ENCODE data around the gene CARMIL3. TPM values are rescaled to one million over a fixed set of nuclear protein-coding genes. Genes with fewer than 3 reads are reported as not detected.

CARMIL3 gene
- total and polyA plus RNA-seq, 4 experiments from 2014 or later = 0.15 to 0.22 TPM; not detected in 2

GRCh38 chr14:24066496-24067132 is 14.8 kb downstream of the CARMIL3 start:
- Mint-ChIP-seq H3K4me3 (no peak overlapping the region), H3K27me3 (peaks cover 7 to 14% of the 10 kb centered on the region in 2 donors), H3K4me1 (peaks cover 0 to 2% (median 0%) of the 10 kb centered on the region in 4 donors), H3K27ac (peak overlapping the region in 1 of 7 donors; percentile 35), H3K9me3 (peaks cover 0 to 2% (median 0%) of the 10 kb centered on the region in 8 donors), H3K36me3 (no peaks in the 10 kb centered on the region)
- intact Hi-C loops (cut with micrococcal nuclease) = no loop called here
- Histone ChIP-seq H3K36me3 (ENCODE audit: insufficient read depth, low read length) (no peaks in the 10 kb centered on the region), H3K4me3 (ENCODE audit: low read length in 2 of 2) (no peak overlapping the region), H3K27ac (ENCODE audit: low read depth, low read length) (no peak overlapping the region), H3K4me1 (ENCODE audit: insufficient read depth, low read length) (no peaks in the 10 kb centered on the region), H3K9me3 (ENCODE audit: control insufficient read depth in 1 of 2, low read length in 2 of 2) (no peaks in the 10 kb centered on the region), H3K27me3 (ENCODE audit: insufficient read depth, low read length) (no peaks in the 10 kb centered on the region)
- ChIA-PET POLR2A (ENCODE audit: partially characterized antibody) (interaction anchor here (1.3 kb wide), 1 partner anchor 15 kb away, joined by 6 read pairs; no protein-coding TSS in a partner anchor), CTCF (ENCODE audit: partially characterized antibody) (interaction anchor here (1.1 to 17.4 kb wide), 4 partner anchors 8 to 42 kb away, joined by 3 to 475 read pairs (median 5); partner anchors contain the start of gene PCK2)
- DNase-seq = no peak

- Histone ChIP-seq H3K4me3 (ENCODE audit: low read length in 2 of 2) (no peak overlapping the region), H3K4me1 (ENCODE audit: insufficient read depth, low read length) (no peaks in the 10 kb centered on the region), H3K27ac (ENCODE audit: low read depth, low read length) (no peak overlapping the region), H3K36me3 (ENCODE audit: insufficient read depth, low read length) (no peaks in the 10 kb centered on the region), H3K9me3 (ENCODE audit: control insufficient read depth in 1 of 2, low read length in 2 of 2) (no peaks in the 10 kb centered on the region), H3K27me3 (ENCODE audit: insufficient read depth, low read length) (no peaks in the 10 kb centered on the region)
- Mint-ChIP-seq H3K27ac (no peak overlapping the region), H3K27me3 (peaks cover 7 to 14% of the 10 kb centered on the region in 2 donors), H3K36me3 (no peaks in the 10 kb centered on the region), H3K4me3 (no peak overlapping the region), H3K9me3 (peaks cover 0 to 2% (median 0%) of the 10 kb centered on the region in 8 donors), H3K4me1 (peaks cover 0 to 2% (median 0%) of the 10 kb centered on the region in 4 donors)
- ChIA-PET POLR2A (ENCODE audit: partially characterized antibody) (no interaction called here), CTCF (ENCODE audit: partially characterized antibody) (interaction anchor here (1.1 to 17.4 kb wide), 5 partner anchors 9 to 41 kb away, joined by 3 to 475 read pairs (median 4); partner anchors contain the start of gene PCK2)
- no peak for DNase-seq
- intact Hi-C loops (cut with micrococcal nuclease) = no loop called here
Observed at GRCh38 chr14:24067133-24068082, 15.6 kb downstream of the CARMIL3 start.

- no peaks in the 10 kb centered on the region for H3K36me3 Mint-ChIP-seq
- H3K4me3 Mint-ChIP-seq = no peak overlapping the region
- POLR2A ChIA-PET (ENCODE audit: partially characterized antibody) = interaction anchor here (0.9 kb wide), 1 partner anchor 12 kb away, joined by 3 read pairs; no protein-coding TSS in a partner anchor
- no peaks in the 10 kb centered on the region for H3K9me3 ChIP-seq (ENCODE audit: control insufficient read depth in 1 of 2, low read length in 2 of 2)
- no peaks in the 10 kb centered on the region for H3K4me1 ChIP-seq (ENCODE audit: insufficient read depth, low read length)
- CTCF ChIA-PET (ENCODE audit: partially characterized antibody) = interaction anchor here (1.1 to 2.1 kb wide), 3 partner anchors 11 to 21 kb away, joined by 4 to 8 read pairs (median 6); no protein-coding TSS in a partner anchor
- H3K27ac ChIP-seq (ENCODE audit: low read depth, low read length) = no peak overlapping the region
- H3K36me3 ChIP-seq (ENCODE audit: insufficient read depth, low read length) = no peaks in the 10 kb centered on the region
- intact Hi-C loops (cut with micrococcal nuclease) = no loop called here
- no peak for DNase-seq
- H3K4me1 Mint-ChIP-seq = peaks cover 0 to 2% (median 0%) of the 10 kb centered on the region in 4 donors
- H3K27me3 Mint-ChIP-seq = peaks cover 7 to 14% of the 10 kb centered on the region in 2 donors
- H3K27ac Mint-ChIP-seq = no peak overlapping the region
- H3K27me3 ChIP-seq (ENCODE audit: insufficient read depth, low read length) = no peaks in the 10 kb centered on the region
- no peaks in the 10 kb centered on the region for H3K9me3 Mint-ChIP-seq
- H3K4me3 ChIP-seq (ENCODE audit: low read length in 2 of 2) = no peak overlapping the region
Observed at GRCh38 chr14:24068711-24069410, 17.1 kb downstream of the CARMIL3 start.

- H3K4me3 Mint-ChIP-seq = no peak overlapping the region
- H3K36me3 Mint-ChIP-seq = no peaks in the 10 kb centered on the region
- no peaks in the 10 kb centered on the region for H3K9me3 ChIP-seq (ENCODE audit: control insufficient read depth in 1 of 2, low read length in 2 of 2)
- H3K9me3 Mint-ChIP-seq = no peaks in the 10 kb centered on the region
- H3K27me3 ChIP-seq (ENCODE audit: insufficient read depth, low read length) = no peaks in the 10 kb centered on the region
- DNase-seq = no peak
- H3K4me3 ChIP-seq (ENCODE audit: low read length in 2 of 2) = no peak overlapping the region
- H3K36me3 ChIP-seq (ENCODE audit: insufficient read depth, low read length) = no peaks in the 10 kb centered on the region
- H3K27ac Mint-ChIP-seq = no peak overlapping the region
- ChIA-PET POLR2A (ENCODE audit: partially characterized antibody) (interaction anchor here (0.9 kb wide), 1 partner anchor 11 kb away, joined by 3 read pairs; no protein-coding TSS in a partner anchor), CTCF (ENCODE audit: partially characterized antibody) (interaction anchor here (1.6 to 2.1 kb wide), 3 partner anchors 11 to 39 kb away, joined by 6 to 8 read pairs (median 8); no protein-coding TSS in a partner anchor)
- intact Hi-C loops (cut with micrococcal nuclease) = no loop called here
- H3K27ac ChIP-seq (ENCODE audit: low read depth, low read length) = no peak overlapping the region
- H3K4me1 ChIP-seq (ENCODE audit: insufficient read depth, low read length) = no peaks in the 10 kb centered on the region
- peaks cover 0 to 2% (median 0%) of the 10 kb centered on the region in 4 donors for H3K4me1 Mint-ChIP-seq
- peaks cover 7 to 14% of the 10 kb centered on the region in 2 donors for H3K27me3 Mint-ChIP-seq
Observed at GRCh38 chr14:24069411-24069735, 17.6 kb downstream of the CARMIL3 start.

- Histone ChIP-seq H3K9me3 (ENCODE audit: control insufficient read depth in 1 of 2, low read length in 2 of 2) (no peaks in the 10 kb centered on the region), H3K4me3 (ENCODE audit: low read length in 2 of 2) (no peak overlapping the region), H3K36me3 (ENCODE audit: insufficient read depth, low read length) (no peaks in the 10 kb centered on the region), H3K27me3 (ENCODE audit: insufficient read depth, low read length) (no peaks in the 10 kb centered on the region), H3K27ac (ENCODE audit: low read depth, low read length) (no peak overlapping the region), H3K4me1 (ENCODE audit: insufficient read depth, low read length) (no peaks in the 10 kb centered on the region)
- CTCF ChIA-PET (ENCODE audit: partially characterized antibody) = interaction anchor here (0.5 to 2.1 kb wide), 5 partner anchors 12 to 197 kb away, joined by 3 to 8 read pairs (median 6); no protein-coding TSS in a partner anchor
- Mint-ChIP-seq H3K27me3 (peaks cover 7 to 14% of the 10 kb centered on the region in 2 donors), H3K4me3 (no peak overlapping the region), H3K4me1 (peaks cover 0 to 2% (median 0%) of the 10 kb centered on the region in 4 donors), H3K36me3 (no peaks in the 10 kb centered on the region), H3K27ac (no peak overlapping the region), H3K9me3 (no peaks in the 10 kb centered on the region)
- POLR2A ChIA-PET (ENCODE audit: partially characterized antibody) = interaction anchor here (1.6 kb wide), 1 partner anchor 10 kb away, joined by 6 read pairs; no protein-coding TSS in a partner anchor
- no peak for DNase-seq
- intact Hi-C loops (cut with micrococcal nuclease) = no loop called here
Observed at GRCh38 chr14:24070285-24071143, 18.7 kb downstream of the CARMIL3 start.

- H3K4me1 ChIP-seq (ENCODE audit: insufficient read depth, low read length) = no peaks in the 10 kb centered on the region
- POLR2A ChIA-PET (ENCODE audit: partially characterized antibody) = interaction anchor here (1.6 kb wide), 1 partner anchor 10 kb away, joined by 6 read pairs; no protein-coding TSS in a partner anchor
- no peak for DNase-seq
Observed at GRCh38 chr14:24071144-24071697, 19.4 kb downstream of the CARMIL3 start, which contains the start of gene CPNE6. Gene CPNE6, plus strand, starts transcription at chr14:24071562. Its CDS starts 1,375 bp downstream, at chr14:24072937.

More at GRCh38 chr14:24071144-24071697, 19.4 kb downstream of the CARMIL3 start, which contains the start of gene CPNE6:
- Mint-ChIP-seq H3K36me3 (no peaks in the 10 kb centered on the region), H3K4me1 (peaks cover 0 to 2% (median 0%) of the 10 kb centered on the region in 4 donors), H3K27ac (no peak within 1 kb of the TSS), H3K4me3 (no peak within 1 kb of the TSS), H3K27me3 (peaks cover 7 to 14% of the 10 kb centered on the region in 2 donors), H3K9me3 (no peaks in the 10 kb centered on the region)
- Histone ChIP-seq H3K9me3 (ENCODE audit: control insufficient read depth in 1 of 2, low read length in 2 of 2) (no peaks in the 10 kb centered on the region), H3K4me3 (ENCODE audit: low read length in 2 of 2) (no peak within 1 kb of the TSS), H3K27ac (ENCODE audit: low read depth, low read length) (no peak within 1 kb of the TSS), H3K36me3 (ENCODE audit: insufficient read depth, low read length) (no peaks in the 10 kb centered on the region), H3K27me3 (ENCODE audit: insufficient read depth, low read length) (no peaks in the 10 kb centered on the region)
- intact Hi-C loops (cut with micrococcal nuclease) = no loop called here
- CTCF ChIA-PET (ENCODE audit: partially characterized antibody) = interaction anchor here (1.1 to 1.9 kb wide), 2 partner anchors 13 to 37 kb away, joined by 5 to 8 read pairs; no protein-coding TSS in a partner anchor
